HG03066 (cell line): ENCODE results near the gene EPB41L4A.

Experiments used
- ATAC-seq: cut with Tn5 transposase; IDR thresholded peaks from one replicate; pipeline ENCODE4 v1.9.1; 2021; ENCODE audit warnings: low read depth; ENCODE audit not compliant: unreplicated experiment

The EPB41L4A gene

DNA sequence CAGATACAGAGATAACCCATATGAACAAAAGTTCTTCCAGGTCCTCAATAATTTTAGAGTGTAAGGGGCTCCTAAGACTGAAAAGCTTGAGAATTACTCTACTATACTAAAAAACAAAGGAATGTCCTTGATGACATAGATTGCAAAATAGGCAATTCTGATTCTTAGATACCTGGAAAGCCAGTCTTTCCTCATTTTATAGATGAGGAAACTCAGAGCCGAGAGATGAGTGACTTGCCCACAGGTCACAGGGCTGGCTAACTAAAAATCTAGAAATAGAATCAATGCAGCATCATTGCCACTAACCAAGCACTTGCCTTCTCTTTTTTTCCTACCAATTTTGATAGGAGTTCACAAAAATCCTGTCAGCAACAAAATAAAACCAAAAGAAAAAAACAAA is 101.2 kb downstream of the EPB41L4A start:
- no peak for ATAC-seq

DNA sequence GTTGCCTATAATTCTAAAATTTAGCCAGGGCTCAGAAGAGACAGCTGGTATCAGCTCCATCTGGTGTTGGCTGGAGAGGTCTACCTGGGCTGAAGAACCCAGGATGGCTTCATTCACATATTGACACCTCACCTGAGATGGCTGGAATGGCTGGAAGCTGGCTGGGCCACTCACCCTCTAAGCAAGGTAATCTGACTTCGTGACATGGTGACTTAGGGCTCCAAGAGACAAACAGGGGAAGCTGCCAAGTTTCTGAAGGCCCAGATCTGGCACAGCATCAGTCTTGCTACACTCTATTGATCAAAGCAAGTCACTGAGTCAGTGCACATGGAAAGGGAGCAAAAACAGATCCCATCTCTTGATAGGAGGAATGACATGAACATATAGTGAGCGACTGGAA is 102.3 kb downstream of the EPB41L4A start:
- no peak for ATAC-seq

DNA sequence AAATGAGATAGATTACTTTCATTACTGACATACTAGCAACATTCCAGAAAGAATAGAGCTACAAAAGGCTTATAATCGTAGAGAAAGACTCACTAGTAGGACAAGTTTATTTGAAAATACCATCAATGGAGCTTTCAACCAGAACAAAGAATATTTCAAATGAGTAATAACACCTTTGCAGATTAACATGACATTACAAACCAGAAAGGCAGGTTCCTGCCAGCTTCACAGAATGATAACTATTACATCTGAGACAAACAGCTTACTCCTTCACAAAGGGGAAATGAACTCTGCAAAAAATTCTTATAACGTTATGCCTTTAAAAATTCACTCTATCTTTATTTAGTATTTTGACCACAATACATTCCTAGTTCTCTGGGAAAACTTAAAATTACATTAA is 103.1 kb downstream of the EPB41L4A start:
- no peak for ATAC-seq

DNA sequence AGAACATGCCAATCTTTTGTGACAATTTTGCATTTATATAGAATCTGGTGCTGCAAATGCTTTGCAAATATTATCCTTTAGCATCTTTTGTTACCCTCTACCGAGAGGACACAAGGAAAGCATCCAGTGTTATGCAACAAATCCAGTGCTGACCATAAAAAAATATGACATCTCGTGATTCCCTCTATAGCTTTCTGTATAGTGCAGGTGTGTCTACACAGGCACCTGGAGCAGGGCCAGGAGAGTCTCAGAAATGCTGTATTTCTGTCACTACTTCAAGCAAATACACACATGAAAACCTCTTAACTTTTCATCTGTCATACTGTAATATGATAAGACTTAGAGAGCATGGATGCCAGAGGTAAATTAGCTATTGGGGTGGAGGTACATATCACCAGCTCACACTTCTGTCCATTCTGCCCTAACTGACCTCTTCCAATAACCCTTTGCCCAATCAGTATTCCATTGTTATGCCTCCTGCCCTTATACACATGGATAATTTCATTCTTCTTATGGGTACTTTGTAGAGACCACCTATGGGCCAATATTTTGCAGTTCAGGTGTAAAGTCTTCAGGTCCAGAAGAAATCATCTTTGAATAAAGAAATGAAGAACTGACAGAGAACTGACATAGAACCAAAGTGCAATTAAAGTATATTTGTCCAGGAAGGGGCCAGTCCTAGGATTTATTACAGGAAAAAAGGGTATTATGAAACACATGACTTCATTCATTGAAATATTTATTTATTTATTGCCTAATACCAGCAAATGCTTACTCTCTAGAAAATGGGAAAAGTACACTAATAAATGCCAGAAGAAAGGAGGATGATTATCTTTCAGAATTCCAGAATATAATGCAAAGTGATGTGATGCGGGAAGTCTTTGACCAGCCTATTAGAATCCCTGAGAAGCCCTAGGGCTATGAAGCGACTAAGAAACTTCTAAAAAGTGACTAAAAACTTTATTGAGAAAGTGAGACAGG is 106.5 kb downstream of the EPB41L4A start:
- no peak for ATAC-seq

DNA sequence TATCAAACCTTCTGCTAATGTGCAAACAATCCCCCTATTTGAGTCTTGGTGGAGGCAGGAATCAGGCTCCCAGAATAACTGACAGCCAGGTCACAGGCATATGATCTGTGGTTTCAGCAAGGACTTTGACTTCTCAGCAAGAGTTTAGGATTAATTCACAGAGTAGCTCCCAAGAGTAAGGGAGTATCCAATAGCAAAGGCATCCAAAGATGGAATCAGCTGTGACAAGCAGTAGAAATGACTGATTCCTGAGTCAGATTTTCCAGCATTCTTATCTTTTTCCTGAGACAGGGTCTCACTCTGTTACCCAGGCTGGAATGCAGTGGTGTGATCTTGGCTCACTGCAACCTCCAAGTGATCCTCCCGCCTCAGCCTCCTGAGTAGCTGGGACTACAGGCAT is 108.3 kb downstream of the EPB41L4A start:
- ATAC-seq: no peak

DNA sequence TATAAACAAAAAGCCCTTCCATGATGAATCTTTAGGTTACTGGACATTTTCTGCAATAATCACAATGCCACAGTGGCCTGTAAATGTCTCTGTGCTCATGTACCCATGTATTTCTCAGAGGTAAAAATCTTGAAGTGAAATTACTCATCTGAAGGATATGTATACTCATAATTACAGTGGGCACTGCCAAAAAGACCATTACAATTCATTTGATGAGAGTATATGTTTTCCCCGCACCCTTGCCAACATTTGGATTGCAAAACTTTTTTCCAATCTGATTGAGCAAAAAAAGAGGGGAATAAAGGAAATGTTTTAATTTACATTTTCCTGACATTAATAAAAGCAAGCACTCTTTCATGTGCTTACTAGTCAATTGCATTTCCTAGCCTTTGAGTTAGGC is 110.5 kb downstream of the EPB41L4A start:
- no peak for ATAC-seq

DNA sequence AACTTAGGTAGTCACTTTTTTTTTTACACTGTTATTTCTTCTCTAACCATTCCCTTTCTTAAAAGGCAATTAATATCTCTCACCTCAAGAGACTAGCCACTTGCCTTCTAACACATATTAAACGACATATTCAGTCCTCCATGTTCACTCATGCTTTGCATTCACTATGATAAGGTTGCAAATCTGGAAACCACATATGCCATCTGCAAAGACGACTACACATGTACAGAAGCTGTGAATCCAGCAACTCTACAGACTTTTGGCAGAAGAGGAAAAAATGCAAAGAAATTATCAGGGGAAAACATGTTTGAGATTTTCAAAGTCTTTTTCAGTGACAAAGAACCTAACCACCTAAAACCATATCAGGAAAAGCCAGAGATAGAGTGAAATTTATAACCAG is 112.1 kb downstream of the EPB41L4A start:
- no peak for ATAC-seq

DNA sequence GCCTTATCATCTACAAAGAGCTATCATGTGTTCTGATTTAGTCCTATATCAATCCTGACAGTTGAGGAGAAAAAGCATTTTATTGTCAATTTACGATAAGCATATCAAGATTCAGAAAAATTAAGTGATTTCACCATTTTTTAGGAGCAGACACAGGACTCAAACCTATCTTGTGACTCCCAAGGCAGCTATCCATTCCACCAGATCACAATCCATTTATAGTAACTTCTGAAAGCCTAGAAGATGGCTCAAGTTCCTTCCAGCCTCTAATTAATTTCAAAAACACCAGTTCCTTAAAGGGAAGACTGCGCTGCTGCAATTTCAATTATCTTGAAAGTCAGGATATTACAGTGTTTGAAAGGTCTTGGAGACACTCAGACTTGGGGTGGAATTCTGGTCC is 114.3 kb downstream of the EPB41L4A start:
- ATAC-seq: no peak

DNA sequence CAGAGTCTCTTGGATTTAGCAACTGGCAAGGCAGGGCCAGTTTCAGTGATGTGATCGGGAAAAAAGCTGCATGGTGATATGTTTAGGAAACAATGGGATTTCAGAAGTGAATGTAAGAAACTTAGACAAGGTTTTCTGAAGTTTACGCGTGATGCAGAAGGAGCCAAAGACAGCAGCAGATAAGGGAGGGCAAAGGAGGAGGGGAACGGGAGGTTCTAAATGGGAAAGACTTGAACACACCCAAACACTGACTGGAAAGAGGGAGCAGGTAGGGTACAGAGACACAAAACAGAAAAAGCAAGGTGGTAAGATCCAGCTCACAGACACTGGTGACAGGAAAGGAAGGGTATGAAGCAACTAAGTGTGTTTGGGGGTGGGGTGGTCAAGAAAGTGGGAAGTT is 115.4 kb downstream of the EPB41L4A start:
- ATAC-seq: no peak

DNA sequence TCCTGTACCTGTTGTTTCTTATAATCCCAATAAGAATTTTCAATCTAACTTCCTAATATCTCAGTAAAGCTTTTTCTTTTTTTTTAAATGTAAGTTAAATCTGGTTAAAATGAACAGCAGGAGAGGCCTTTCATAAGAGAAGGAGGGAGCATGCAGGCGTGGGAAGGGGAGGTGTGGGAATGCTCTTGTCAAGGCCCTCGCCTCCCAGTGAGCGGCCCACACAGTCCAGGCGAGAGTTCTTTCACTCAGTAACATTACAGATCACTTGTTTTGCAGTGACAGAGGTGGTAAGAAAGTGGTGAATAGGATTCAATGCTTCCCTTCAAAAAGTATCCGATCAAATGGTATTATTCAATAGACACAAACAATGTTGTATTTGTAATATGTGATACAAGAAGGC is 125.0 kb downstream of the EPB41L4A start:
- ATAC-seq: no peak

DNA sequence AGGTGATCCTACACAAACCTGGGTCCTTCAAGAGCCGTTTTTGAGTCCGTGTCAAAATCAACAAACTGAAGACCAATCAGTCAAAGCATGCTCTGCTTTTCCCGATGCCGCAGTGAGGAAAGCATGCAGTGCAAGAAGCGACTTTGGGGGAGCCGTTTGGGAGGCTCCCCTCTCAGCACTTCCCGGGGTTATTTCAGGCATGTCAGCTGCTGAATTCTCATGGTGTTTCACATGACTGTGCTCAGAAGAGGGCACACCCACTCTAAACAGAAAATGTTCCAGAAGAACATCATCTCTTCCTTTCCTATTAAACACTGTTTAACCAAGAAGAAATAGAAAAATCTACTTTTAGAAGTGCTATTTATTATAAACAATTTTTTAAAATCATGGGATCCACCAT is 125.5 kb downstream of the EPB41L4A start:
- ATAC-seq: no peak

DNA sequence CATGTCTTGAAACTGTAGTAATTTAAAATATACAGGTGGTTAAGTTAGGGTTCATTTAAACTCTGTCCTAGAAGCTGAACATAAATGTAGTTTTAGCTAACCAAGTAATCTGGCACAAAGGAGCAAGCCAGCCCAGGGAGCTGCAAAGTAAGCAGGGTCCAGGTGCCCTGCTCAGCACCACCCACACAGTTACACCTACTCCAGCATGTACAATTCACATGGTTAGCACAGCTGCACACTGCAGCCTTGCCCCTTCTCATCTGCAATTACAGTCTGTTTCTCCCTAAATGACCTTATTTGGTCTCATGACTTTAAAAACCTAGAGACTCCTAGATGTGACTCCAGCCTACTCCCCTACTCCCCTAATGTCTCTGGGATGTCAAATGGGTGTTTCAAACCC is 128.4 kb downstream of the EPB41L4A start:
- ATAC-seq: no peak

DNA sequence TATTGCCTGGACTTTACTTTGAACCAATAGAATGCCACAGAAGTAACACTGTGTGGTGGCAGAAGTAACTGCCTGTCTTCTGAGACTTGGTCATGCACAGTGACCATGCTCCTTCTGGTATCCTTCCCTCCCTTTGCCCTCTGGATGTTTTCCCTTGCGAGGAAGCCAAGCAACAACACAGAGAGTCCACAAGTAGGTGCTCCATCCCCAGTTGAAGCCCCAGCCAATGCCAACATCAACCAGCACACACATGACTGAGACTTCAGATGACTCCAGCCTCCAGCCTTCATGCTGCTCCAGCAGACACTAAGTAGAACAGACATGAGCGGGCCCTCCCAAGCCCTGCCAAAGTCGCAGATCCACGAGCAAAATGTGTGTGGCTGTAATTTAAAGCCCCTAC is 129.6 kb downstream of the EPB41L4A start:
- ATAC-seq: no peak

DNA sequence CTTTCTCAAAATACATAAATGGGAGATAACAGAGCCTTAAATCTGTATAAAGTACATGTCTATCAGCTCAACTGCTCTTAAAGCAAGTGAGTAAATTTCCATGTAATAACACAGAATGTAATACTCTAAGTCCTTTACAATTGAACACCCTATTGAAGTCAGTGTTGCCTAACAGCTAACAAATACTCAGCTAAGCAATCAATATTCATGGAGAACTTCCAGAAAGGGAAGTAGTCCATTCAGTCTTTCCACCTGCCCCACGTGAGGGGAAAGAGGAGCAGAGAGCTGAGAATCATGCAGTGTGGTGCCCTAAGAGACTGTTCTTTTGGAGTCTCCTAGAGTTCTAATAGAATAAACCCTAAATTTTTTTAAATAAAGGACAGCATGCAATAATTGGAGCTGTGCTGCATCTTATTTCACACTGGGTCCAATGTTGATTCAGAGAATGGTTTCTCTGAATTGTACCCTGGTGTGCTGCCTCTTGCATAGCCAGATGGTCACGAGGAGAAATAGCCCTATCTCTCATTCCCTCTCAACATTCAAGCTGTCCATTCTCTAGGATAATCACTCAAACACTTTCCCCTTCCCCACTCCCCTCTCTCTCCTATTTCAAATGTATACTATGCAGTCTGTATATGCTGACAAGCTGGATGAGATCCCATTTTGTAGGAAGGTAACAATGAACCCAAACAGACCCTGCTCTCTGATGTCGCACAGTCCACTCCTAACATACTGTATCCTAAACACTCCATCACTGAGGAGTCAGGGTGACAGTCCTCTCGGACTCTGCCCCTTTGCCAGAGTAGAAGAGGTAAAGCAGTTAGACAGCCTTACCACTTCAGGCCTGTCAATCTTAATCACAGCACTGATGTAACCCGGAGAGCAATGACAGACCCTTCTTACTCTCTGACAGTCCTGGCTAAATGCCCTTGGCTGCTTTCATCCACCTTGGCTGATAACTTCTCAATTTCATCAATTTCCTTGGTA is 134.8 kb downstream of the EPB41L4A start:
- no peak for ATAC-seq

DNA sequence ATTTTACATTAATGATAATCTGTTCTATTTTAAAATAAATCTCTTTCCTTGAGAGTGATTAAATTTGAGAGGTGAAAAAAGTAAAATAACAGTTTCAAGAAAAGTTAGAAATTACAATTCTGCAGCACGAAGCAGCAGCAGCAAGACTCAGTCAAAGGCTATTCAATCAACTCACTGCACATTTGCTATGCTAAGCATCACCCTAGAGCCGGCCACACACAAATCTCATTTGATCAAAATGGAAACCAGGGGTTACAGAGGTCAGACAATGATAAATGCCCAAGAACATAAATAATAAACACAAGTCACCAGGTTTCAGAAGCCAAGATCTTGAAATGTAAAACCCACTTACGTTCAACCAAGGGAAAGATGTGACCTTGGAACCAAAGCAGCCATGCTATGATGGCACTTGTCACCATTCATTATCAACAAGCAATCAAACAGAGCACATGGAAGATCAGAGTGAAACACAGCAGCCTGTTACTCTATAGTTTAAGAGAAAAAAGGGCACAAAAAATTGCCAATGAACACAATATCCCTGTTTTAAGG is 136.0 kb downstream of the EPB41L4A start:
- no peak for ATAC-seq

DNA sequence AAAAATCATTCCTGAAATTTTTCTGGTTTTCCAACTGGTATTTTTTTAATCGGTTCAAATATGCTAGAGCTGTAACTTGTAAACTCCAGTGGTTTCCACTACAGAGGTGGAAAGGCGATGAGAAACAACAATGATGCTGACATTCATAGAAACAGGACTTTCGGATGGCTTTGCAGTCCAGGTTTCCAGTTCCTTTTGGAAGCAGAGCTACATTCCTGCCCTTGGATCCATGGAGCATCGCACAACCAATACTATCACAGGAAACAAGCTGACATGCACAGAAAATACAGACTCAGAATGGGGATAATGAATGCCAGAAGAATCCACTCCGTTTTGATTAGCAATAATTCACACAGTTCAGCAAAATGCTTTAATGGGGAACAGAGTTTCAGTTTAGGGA is 140.0 kb downstream of the EPB41L4A start:
- ATAC-seq: no peak

DNA sequence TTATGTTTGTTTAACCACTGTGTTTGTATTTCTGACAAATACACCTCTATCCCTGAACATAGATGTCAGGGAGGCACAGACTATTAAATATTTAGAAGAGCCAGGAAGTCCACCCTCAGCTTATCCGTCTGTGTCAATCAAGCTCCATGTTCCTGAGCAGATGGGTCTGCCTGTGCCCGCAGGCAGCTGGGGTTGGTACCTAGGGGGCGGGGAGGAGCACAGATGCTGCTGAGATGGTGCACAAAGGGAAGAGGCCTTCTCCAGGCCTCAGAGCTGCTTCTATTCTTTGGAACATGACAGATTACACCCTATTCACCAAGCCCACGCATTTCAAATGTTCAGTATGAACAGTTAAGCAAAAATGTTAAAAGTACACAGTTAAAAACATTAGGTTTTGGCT is 142.1 kb downstream of the EPB41L4A start:
- no peak for ATAC-seq

DNA sequence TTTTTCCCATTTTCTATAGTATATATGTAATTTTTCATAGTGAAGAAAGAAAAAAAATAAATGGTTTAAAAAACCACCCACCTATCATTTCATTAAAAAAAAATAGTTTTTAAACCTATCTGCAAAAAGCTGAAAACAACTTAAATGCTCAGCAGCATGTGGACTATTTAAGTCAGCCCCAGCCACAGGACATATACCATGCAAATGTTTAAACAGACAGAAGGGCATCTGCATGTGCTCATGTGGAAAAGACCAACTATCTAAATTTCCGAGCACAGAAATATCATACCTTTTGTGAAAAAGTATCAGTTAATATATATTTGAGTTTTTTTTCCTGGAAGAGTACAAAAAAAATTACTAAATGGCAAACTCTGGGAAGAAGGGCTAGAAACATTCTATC is 143.4 kb downstream of the EPB41L4A start:
- no peak for ATAC-seq

DNA sequence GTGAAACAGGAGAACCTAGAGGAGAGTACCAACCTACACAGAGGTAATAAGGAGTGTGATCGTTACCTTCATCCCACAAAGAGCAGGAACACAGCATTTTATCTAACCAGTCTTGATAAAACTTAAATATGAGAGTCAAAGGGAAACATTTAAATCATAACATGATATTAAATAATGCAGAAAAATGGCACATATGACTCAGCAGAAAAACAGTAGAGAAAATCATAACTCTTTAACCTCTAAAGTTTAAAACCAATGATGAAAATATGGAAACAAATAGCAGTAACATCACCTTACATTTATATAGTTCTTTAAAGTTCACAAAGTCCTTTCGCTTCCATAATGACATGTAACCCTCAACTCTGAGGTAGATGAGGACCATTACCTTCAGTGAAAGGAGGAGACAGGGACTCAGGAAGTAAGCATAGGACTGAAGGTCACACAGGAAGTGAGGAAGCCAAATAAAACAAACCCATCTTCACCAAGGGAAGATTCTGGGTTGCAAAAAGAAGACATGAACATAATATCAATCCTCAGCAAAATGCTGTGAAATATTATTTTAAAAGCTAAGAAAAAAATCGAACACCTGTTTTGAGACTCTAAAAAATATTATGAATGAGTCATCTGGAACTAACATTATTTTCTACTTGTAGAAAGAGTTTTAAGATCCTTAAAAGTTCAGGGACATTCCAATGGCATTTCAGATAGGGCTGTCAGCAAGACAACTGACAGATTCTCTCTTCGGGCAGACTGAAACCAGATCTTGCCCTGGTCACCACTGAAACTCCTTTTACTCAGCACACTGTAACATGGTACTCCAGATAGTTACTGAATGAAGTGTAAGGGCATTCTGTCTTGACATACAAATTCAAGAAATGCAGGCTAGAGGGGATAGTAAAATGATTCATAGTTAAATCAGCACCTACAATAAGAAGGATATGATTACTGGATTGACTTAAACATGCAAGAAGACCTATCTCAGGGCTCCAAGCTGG is 148.5 kb downstream of the EPB41L4A start:
- ATAC-seq: peak; percentile 52

DNA sequence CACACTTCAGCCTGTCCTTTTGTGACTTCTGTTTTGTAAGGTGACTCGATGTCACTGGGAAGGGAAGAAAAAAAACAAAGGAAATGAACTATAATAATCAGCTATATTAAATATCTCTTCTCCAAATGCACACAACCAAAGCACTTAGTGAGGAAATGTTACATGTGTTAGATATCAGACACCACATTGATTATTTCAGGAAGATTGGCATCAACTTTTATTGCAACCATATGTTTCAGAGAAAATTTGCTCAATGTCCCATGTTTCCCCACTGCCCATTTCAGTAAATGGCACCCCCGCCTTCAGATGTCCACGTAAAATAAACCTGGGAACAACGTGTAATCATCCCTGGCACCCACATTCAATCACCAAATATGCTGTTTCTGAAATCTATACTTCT is 151.8 kb downstream of the EPB41L4A start:
- no peak for ATAC-seq
